B cell (primary cell): ENCODE data around the gene KIDINS220.

Experiments
- EZH2 ChIP-seq: IDR thresholded peaks from 2 replicates; pipeline ENCODE4 v1.6.1; 2012; ENCODE audit warnings: borderline replicate concordance, low read depth, mild to moderate bottlenecking, moderate library complexity, low read length; ENCODE audit not compliant: insufficient read depth, poor library complexity, severe bottlenecking
- TF ChIP-seq, protein P1 (sequence below): fragments of 200-600 bp; IDR thresholded peaks from one replicate; pipeline ENCODE4 v1.8.0; 2022; ENCODE audit warnings: antibody characterized with exemption, mild to moderate bottlenecking

DNA sequence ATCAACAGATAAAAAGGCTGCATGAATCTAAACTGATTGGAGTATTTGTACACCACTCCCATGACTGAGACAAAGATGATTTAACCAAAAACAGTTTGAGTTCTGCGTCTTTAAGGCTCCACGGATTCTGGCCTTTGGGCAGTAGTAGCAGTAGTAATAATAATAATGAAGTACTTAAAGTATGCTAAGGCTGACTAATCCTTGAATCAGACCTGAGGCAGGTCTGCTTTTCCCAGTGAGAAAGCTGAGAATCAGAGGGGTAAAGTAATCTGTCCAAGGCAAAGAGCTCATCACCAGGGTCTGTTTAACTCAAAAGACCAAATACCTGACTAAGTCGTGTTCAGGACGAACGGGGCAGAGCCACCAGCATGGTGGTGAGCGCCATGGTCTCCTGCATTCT is 94.2 kb downstream of the KIDINS220 start:
- TF ChIP-seq, protein P1, sequence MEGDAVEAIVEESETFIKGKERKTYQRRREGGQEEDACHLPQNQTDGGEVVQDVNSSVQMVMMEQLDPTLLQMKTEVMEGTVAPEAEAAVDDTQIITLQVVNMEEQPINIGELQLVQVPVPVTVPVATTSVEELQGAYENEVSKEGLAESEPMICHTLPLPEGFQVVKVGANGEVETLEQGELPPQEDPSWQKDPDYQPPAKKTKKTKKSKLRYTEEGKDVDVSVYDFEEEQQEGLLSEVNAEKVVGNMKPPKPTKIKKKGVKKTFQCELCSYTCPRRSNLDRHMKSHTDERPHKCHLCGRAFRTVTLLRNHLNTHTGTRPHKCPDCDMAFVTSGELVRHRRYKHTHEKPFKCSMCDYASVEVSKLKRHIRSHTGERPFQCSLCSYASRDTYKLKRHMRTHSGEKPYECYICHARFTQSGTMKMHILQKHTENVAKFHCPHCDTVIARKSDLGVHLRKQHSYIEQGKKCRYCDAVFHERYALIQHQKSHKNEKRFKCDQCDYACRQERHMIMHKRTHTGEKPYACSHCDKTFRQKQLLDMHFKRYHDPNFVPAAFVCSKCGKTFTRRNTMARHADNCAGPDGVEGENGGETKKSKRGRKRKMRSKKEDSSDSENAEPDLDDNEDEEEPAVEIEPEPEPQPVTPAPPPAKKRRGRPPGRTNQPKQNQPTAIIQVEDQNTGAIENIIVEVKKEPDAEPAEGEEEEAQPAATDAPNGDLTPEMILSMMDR = no peak
- TF ChIP-seq EZH2 = no peak
